Glutamatergic neuron (in vitro differentiated cells): ENCODE results near the gene OR7C1. TPM values are rescaled to one million over a fixed set of nuclear protein-coding genes. Genes with fewer than 3 reads are reported as not detected.

Experiments
- DNase-seq: peaks from one replicate; pipeline ENCODE4 v3.0.0; 2022
- H3K27ac Mint-ChIP-seq: one replicate; pipeline ENCODE4 v1.8.0; 2020; ENCODE audit warnings: mild to moderate bottlenecking, mixed read lengths, inconsistent platforms; ENCODE audit not compliant: unreplicated experiment
- H3K27me3 Mint-ChIP-seq: one replicate; pipeline ENCODE4 v1.8.0; 2020; ENCODE audit warnings: mild to moderate bottlenecking, moderate library complexity, mixed read lengths, inconsistent platforms; ENCODE audit not compliant: unreplicated experiment
- H3K36me3 Mint-ChIP-seq: one replicate; pipeline ENCODE4 v1.8.0; 2020; ENCODE audit warnings: mild to moderate bottlenecking, mixed read lengths, inconsistent platforms; ENCODE audit not compliant: unreplicated experiment
- H3K4me1 Mint-ChIP-seq: one replicate; pipeline ENCODE4 v1.8.0; 2020; ENCODE audit warnings: mild to moderate bottlenecking, low read depth, mixed read lengths, inconsistent platforms; ENCODE audit not compliant: unreplicated experiment
- H3K4me3 Mint-ChIP-seq: one replicate; pipeline ENCODE4 v1.8.0; 2020; ENCODE audit warnings: mild to moderate bottlenecking, mixed read lengths, inconsistent platforms; ENCODE audit not compliant: unreplicated experiment
- H3K9me3 Mint-ChIP-seq: one replicate; pipeline ENCODE4 v1.8.0; 2020; ENCODE audit warnings: mild to moderate bottlenecking, moderate library complexity, mixed read lengths, inconsistent platforms; ENCODE audit not compliant: unreplicated experiment
- long read RNA-seq: library from polyadenylated mRNA; unstranded; transcript quantifications from one replicate; pipeline ENCODE4 v2.0.0, GENCODE V29; 2020; ENCODE audit not compliant: unreplicated experiment
- total RNA-seq: library from RNA; stranded (reverse); fragmentation: NEBNext Ultra II Directional; extraction: Animal tissue kit (Norgen Biotek cat#: 25700); gene quantifications from one replicate; pipeline ENCODE4 v1.2.1, GENCODE V29; 2021; ENCODE audit not compliant: unreplicated experiment
- TF ChIP-seq, protein P1 (sequence below): fragments of 200-600 bp; sonication (generic); IDR thresholded peaks from one replicate; pipeline ENCODE4 v1.5.0; 2021; ENCODE audit not compliant: partially characterized antibody, unreplicated experiment

Gene OR7C1
- total RNA-seq, result not detected
- long read RNA-seq, result 0 reads

- TF ChIP-seq, protein P1, sequence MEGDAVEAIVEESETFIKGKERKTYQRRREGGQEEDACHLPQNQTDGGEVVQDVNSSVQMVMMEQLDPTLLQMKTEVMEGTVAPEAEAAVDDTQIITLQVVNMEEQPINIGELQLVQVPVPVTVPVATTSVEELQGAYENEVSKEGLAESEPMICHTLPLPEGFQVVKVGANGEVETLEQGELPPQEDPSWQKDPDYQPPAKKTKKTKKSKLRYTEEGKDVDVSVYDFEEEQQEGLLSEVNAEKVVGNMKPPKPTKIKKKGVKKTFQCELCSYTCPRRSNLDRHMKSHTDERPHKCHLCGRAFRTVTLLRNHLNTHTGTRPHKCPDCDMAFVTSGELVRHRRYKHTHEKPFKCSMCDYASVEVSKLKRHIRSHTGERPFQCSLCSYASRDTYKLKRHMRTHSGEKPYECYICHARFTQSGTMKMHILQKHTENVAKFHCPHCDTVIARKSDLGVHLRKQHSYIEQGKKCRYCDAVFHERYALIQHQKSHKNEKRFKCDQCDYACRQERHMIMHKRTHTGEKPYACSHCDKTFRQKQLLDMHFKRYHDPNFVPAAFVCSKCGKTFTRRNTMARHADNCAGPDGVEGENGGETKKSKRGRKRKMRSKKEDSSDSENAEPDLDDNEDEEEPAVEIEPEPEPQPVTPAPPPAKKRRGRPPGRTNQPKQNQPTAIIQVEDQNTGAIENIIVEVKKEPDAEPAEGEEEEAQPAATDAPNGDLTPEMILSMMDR, result no peak
- no peak for DNase-seq
- no peak within 1 kb of the TSS for H3K27ac Mint-ChIP-seq
These were observed at the start of gene OR7C1, which contains the start of gene OR7A5 for GRCh38 chr19:14835011-14835410. OR7C1 (minus strand) TSS chr19:14835185; CDS start chr19:14800136, 35,049 bp downstream. OR7A5 (minus strand) TSS chr19:14835185; CDS start chr19:14828241, 6,944 bp downstream.

DNA sequence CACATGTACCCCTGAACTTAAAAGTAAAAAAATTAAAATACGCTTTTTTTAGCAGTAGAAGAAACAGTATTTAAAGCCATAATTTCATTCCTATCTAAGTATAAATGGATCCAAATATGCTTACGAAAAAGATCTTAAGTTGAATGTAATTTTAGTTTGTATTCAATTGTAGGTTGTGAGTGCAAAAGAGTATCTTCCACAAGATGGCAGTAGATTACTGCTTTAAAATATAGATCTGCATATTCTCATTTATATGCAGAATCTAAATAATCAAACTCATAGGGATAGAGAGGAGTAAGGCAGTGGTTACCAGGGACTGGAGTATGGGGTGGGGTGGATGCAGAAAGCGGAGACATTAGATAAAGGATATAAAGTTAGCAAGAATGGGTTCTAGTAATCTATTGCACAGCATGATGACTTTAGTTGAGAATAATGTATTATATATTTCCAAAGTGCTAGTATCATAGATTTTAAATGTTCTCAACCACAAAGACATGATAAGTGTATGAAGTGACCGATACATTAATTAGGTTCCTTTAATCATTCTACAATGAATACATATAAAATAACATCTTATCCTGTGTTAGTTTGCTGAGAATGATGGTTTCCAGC lies 36.7 kb upstream of the OR7C1 start:
- no peaks in the 10 kb centered on the region for H3K4me1 Mint-ChIP-seq
- TF ChIP-seq, protein P1, result peak; percentile 49
- no peak overlapping the region for H3K27ac Mint-ChIP-seq
- H3K27me3 Mint-ChIP-seq, result peaks cover 2% of the 10 kb centered on the region
- no peaks in the 10 kb centered on the region for H3K36me3 Mint-ChIP-seq
- H3K4me3 Mint-ChIP-seq, result no peak overlapping the region
- no peaks in the 10 kb centered on the region for H3K9me3 Mint-ChIP-seq
- no peak for DNase-seq

More at GRCh38 chr19:14835011-14835410, at the start of gene OR7C1, which contains the start of gene OR7A5:
- H3K4me3 Mint-ChIP-seq, result no peak within 1 kb of the TSS
- H3K4me1 Mint-ChIP-seq, result peaks cover 7% of the 10 kb centered on the region
- no peaks in the 10 kb centered on the region for H3K36me3 Mint-ChIP-seq
- no peaks in the 10 kb centered on the region for H3K9me3 Mint-ChIP-seq
- no peaks in the 10 kb centered on the region for H3K27me3 Mint-ChIP-seq

GRCh38 chr19:14868497-14868896 lies 33.5 kb upstream of the OR7C1 start:
- no peaks in the 10 kb centered on the region for H3K4me1 Mint-ChIP-seq
- H3K9me3 Mint-ChIP-seq, result no peaks in the 10 kb centered on the region
- no peaks in the 10 kb centered on the region for H3K36me3 Mint-ChIP-seq
- TF ChIP-seq, protein P1, result no peak
- H3K27me3 Mint-ChIP-seq, result peaks cover 2% of the 10 kb centered on the region
- no peak overlapping the region for H3K27ac Mint-ChIP-seq
- no peak overlapping the region for H3K4me3 Mint-ChIP-seq
- DNase-seq, result no peak

DNA sequence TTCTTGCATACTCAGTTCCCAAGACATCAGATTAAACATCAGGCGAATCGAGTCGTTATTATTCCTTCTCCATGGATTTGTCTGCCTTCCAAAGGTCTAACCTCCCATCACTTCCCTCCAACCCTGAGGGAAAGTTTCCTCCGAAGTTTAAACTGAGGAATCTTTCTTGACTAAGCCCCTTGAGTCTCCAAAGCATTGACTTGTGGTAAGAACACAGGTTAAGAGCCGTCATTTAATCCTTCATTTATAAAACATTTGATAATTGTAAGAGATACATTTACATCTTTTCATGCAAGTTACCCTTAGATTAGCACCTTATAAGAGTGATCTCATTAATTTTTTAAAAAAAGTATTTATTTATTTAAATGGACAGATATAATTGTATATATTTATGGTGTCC lies 13.8 kb upstream of the OR7C1 start, which contains the start of gene OR7A10:
TSS of gene OR7A10 (minus strand) at position 101 of the 400 bp plus-strand sequence. CDS start 7,045 bp downstream, outside the sequence.
- H3K9me3 Mint-ChIP-seq, result no peaks in the 10 kb centered on the region

DNA sequence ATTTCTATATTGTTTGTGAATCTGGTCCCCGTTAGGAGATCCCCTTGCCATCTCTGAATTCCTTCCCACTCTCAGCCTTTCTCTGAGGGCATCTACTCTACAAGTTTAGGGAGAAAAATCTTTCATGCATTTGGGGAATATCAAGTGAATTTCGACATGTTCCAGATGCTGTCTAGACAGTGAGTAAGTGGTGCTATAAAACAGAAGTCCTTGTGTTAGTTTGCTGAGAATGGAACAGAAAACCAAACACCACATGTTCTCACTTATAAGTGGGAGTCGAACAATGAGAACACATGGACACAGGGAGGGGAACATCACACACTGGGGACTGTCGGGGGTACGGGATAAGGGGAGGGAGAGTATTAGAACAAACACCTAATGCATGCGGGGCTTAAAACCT lies 8.6 kb upstream of the OR7C1 start:
- TF ChIP-seq, protein P1, result no peak
- DNase-seq, result no peak
- H3K27ac Mint-ChIP-seq, result no peak overlapping the region
- no peaks in the 10 kb centered on the region for H3K4me1 Mint-ChIP-seq
- no peak overlapping the region for H3K4me3 Mint-ChIP-seq
- peaks cover 5% of the 10 kb centered on the region for H3K27me3 Mint-ChIP-seq
- no peaks in the 10 kb centered on the region for H3K9me3 Mint-ChIP-seq
- H3K36me3 Mint-ChIP-seq, result no peaks in the 10 kb centered on the region

More for the DNA sequence above, 13.8 kb upstream of the OR7C1 start, which contains the start of gene OR7A10:
- Mint-ChIP-seq H3K36me3 (no peaks in the 10 kb centered on the region), H3K4me1 (no peaks in the 10 kb centered on the region), H3K27ac (no peak within 1 kb of the TSS), H3K27me3 (peaks cover 6% of the 10 kb centered on the region), H3K4me3 (no peak within 1 kb of the TSS)
- TF ChIP-seq, protein P1, result no peak
- no peak for DNase-seq
